ENCODE results near the gene KDM2B.
"Not testable (repeated sequence)": the region's sequence is repeated elsewhere in the genome, so short reads cannot be mapped to it uniquely, and the experiment has no call there.

Gene KDM2B

DNA sequence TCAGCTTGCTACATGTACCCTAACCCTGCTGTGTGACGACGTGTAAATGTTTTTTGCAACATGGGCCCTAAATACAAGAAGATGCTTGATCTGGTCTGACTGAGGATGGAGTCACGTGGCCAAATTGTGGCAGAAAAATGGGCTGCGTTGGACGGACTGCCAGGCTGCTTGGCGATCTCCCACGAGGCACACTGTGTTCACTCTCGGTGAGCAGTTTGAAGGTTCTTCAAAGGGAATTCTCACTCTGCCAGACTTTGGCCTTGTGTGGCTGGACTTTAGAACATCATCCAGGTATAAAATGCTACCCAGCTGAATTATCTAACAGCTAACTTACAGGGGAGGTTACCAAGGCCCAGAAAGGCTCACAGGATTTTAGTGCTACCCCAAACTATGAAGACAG lies 85.1 kb downstream of the KDM2B start:
- no peak for DNase-seq

DNA sequence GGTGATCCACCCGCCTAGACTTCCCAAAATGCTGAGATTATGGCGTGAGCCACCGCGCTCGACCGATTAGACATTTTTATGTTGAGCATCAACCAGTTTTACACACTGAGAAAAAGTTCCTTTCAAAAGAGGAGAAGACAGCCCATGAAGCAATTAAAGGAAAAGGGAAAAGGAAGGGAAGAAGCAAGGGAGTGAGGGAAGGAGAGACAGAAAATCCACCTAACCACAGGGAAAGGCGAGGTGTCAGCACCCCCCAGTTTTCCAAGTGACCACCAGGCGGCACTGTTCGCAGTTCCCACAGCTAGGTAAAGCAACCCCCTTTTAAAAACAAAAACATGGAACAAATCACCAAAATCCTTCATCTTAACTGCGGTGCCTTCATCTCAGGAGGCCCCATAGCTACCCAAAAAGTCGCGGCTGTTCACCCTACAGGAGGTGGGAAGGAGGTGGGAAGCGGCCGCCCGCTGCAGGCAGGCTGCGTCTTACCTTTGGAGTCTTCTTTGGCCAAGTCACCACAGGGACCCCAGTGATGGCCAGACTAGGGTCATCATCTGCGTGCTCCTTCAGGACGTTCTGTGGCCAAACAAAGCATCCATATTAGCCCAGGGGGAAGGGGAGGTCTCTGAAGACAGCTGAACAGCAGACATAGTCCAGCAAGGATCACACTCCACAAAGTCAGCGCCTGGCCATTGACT lies 86.6 kb downstream of the KDM2B start:
- DNase-seq = peak; percentile 68 to 72

DNA sequence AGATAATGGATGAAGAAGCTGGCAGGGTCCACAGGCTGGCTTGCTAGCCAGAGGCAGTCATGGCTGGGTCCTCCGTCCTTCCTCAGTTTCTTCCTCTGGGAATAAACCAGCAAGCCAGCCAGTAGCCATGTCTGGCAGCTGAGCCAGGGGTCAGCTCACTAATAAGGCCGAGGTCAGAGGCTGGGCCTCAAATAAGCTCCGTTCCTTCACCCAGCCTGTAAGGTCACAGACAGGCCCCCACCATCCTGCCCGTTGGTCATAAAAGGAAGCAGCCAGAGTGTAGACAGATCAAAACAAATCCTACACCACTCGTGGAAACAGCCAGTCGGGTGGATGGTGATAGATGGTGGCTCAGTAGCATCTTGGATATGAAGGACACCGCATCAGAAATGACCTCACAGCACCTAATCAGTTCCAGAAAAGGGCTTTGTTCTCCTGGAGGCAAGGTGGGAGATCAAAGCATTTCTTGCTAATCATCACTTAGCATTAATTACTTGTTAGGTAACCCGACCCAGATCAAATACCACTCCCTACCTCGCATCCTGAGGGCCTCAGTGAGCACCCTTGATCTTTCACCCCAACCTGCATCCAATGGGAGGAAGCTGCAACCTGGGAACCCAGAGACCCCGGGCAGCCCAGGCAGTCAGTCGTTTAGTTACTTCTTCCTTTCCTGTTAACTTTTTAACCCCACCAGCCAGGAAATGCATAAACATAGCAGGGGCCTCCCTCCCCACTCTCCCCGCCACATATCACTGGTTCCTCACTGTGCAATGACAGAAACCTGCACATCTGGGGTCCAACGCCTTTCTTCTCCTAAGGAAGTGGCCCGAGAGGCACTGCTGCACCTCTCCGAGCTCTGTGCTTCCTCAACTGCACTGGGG lies 90.2 kb downstream of the KDM2B start:
- DNase-seq = no peak

DNA sequence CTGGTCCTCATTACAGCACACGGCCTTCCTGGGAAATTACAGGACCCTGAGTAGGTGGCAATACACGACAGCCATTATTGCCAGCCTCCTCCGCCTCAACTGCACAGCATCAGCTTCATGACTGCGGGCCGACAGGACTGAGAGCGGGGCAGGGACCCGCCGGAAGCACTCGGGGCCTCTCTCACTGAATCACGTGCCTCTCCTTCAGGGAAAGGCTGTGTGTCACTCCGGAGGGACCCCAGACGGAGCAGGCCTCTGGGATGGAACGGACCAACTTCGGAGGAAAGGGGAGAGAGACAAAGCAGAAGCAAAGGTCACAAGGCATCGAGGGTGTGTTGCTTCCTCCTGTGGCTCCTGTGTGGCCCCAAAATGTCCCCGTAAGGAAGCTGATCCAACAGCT lies 90.9 kb downstream of the KDM2B start:
- DNase-seq = no peak

DNA sequence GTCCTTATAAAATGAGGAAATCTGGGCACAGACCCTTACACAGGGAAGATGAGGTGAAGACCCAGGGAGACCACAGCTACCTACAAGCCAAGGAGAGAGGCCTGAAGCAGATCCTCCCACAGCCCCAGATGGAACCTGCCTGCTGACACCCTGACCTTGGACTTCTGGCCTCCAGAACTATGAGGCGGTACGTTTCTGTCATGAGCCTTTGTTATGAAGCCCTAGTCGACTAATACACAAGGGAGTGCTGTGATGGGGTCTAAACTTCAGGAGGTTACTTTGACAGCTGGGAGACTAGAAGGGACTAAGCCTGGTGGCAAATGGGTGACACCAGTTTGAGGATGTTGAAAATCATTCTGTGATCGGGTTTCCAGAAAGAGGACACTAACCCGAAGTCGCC lies 95.9 kb downstream of the KDM2B start:
- no peak for DNase-seq

DNA sequence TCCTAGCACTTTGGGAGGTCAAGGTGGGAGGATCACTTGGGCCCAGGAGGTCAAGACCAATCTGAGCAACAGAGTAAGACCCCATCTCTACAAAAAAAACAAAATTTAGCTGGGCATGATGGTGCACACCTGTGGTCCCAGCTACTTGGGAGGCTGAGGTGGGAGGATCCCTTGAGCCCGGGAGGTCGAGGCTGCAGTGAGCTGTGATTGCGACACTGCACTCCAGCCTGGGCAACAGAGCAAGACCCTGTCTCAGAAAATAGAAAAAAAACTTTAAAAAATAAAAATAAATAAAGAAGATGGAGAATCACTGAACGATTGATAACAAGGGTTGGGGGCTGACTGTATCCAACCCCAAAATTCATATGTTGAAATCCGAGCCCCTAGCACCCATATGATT lies 96.3 kb downstream of the KDM2B start:
- not testable (repeated sequence) for DNase-seq

DNA sequence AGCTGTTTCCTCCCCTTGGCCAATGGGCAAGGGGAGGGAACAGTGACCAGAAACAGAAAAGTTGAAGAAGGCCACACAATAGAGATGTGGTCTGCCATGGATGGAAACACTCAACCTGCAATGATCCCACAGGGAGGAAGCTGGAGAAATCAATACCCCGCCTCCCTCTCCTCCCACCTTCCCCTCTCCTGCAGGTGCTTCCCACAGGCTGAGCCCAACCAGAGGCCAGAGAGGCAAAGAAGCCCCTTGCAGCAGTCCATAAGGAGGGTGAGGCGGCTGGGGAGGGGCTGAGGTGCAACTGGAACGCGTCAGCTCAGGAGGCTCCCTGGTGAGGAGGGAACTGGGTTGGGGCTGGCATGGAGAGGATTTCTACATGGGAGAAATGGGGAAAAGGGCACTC lies 96.9 kb downstream of the KDM2B start:
- DNase-seq = no peak

DNA sequence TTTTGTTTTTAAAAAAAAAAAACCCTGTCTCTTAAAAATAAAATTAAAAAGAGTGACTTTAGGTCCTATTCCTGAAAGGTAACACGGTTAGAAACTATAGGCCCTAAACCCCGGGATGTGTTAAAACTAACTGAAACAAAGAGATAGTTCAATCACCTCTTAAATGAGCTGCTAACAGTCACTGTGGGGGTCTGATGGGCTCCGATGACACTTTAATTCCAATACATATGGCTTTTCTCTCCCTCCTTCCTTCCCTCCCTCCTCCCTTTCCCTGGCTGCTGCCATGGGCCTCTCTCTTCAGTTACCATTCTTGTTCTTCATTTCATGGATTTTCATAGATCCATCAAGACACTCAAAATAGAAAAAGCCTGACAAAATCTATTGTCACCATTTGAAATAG lies 104.3 kb downstream of the KDM2B start:
- no peak for DNase-seq

DNA sequence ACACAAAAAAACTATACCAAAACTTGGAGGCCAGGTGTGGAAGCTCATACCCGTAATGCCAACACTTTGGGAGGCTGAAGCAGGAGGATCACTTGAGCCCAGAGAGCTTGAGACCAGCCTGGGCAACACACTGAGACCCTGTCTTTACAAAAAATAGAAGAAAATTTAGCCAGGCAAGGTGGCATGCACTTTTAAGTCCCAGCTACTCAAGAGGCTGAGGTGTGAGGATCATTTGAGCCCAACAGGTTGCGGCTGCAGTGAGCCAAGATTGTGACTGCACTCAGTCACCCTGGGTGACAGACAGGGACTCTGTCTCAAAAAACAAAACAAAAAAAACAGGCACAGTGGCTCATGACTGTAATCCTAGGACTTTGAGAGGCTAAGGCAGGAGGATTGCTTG lies 105.5 kb downstream of the KDM2B start:
- no peak for DNase-seq

DNA sequence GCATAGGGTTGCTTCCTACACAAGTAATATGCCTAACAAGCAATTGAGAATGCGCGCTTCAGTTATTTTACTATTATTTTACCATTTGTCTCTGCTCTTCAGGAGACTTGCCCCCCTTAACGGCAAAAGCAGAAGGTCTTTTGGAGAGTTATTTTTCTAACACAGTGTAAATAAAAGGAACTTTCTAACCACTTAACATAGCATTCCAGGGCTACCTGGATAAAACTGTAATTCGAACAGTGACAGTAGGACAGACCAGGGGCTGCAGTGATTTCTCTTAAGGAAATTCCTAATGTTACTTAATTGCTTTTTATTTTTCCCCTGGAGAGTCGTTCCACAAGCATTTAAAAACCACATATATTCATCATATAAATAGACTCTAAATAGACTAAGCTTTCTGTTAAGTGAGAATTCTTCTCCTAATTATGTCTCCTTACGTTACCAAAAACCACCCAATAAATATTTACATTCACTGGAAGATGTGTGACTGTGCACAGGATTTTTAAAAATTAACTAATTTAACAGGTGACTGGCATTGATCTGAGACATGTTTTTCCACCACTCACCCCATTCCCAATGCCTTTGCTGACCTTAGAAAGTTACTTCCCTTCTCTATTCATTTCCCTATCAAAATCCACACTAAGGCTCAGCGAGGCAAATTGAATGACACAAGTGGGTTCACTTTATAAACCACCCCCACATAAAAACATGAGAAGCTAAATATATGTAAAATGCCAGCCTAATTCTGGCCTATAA lies 108.5 kb downstream of the KDM2B start:
- no peak for DNase-seq

DNA sequence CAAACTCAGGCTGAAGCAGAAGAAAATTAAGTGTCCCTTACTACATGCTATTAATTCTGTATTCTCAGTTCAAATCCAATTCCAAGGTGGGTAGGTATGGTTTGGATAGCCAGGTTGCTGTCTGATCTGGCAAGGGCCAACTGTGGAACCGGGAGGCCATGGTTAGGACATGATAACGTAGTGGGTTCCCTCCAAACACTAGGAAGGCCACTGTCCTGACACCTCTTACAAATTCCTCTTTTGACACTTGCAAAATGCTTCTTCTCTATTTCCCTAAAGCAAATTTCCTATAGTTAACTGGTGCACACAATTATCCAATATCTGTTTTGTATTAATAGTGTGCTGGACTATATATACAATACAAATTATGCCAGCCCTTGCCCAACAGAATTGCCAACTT lies 110.1 kb downstream of the KDM2B start:
- DNase-seq = no peak

DNA sequence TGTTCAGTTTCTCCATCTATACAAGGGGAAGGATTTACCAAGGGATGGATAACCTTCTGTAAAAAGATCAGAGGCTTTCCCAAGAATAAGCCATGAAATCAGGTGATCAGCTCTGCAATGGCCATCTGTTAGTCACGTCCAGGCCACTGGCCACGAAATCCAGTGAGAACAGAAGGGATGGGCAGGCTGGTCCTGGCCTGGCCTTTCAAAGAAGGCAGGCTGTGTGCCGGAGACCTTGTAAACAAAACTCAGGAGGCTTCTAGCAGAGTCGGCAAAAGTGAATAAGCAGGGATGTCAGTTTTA lies 112.4 kb downstream of the KDM2B start:
- DNase-seq = no peak

DNA sequence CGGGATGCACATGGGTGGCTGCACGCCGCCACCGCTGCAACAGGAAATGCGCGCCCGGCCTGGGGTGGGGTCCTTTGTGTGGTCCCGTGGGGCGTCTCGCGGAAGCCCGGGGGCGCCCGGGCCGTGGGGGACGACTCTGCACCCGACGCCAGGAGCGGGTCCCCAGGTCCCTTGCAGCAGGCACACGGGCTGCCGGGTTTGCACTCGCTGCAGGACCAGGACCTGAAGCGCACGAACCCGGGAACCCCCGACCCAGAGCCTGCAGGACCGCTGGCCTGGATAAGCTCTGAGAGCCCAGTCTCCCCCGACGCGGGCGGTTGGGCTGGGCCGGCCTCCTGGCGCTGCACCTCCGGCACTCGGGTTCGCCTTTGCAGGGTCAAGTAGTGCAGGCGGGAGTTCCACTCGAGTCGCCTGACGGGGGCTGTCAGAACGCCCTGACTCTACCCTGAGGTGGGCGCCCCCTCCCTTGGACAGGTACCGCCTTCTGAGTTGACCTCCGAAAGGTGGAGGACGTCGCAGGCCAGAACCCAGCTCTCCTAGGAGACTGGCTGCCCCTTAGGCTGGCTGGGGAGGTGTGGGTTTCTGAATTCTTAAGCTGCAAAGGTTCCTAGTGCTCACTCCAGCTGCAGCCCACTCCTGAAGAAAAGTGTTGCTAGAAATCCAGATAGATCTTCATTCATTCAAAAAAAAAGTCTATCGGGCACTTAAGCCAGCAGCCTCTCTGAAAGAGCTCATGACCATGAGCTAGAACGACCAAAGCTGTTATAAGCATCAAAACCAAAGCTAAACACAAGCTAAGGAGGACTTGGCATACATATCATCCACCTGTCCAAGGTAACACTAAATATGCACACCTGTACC lies 113.0 kb downstream of the KDM2B start:
- no peak for DNase-seq

DNA sequence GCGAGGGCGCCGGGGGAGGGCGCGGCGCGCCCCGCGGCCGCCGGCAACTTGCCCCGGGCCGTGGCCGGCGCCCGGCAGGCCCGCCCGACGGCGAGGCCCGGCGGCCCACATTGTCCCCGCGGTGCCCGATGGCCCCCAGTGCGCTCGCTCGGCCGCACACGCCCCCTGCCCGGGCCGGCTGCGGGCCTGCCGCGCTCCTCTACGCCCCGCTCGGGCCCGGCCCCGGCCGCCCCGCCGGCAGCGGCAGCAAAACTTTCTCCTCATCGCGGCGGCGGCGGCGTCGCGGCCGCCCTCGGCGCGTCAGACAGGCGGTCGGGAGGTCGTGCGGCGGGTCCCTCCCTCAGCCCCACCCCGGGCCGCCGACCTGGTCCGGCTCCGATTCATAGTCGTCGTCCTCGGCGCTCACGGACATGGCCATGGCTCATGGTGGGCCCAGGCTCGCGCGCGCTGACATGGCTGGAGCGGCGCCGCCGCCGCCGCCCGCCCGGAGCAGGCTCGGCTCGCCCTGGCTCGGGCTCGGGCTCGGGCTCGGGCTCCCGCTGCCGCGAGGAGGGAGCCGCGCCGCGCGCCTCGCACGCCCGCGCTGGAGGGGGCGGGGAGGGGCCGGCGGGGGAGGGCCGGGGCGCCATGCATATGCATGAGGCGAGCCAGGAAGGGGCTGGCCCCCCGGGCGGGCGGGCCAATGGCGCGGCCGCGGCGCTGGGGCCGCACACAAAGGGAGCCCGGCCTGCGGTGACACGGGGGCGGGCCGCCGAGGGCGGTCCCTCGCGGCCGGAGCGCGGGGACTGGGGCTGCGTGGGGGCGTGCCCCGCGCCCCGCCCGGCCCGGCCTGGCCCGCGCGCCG lies 113.8 kb downstream of the KDM2B start:
- peak; percentile 87 to 89 for DNase-seq

DNA sequence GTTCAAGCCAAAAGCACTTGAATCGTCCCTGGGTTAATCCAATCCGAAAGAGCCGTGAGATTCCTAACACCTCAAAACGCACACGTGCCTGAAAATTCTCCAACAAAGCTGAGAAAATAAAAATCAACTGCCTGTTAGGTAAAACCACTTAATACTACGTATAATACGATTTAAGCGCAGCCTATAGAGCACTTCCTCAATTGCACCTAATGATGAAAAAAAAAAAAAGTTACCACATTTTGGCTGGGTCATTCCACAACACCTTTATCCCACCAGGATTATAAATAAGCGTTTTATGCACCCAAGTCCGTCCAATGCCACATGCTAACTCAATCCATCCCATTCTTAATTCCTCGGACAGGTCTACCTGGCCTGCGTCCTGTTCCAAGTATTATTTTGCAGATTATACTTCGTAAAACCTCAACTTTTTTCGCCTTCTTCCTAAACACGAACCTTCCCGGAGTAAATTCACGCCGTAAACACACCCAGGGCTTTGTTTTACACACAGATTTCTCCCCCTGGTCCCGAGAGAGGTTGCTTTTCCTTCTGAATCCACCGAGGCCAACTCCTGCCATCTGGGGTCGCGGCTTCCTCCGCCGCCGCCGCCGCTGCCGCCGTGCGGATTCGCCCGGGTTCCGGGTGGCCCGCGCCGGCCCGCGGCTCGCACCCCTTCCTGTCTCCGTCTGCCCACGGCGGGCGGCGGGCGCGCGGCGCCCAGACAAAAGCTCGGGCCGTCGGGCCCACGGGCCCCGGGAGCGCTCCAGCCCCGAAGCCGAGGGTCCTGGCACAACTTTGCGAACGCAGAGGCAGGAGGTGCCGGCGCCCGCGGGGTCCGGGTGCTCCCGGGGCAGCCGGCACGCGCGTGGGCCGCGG lies 114.7 kb downstream of the KDM2B start:
- DNase-seq = peak; percentile 38 to 43

DNA sequence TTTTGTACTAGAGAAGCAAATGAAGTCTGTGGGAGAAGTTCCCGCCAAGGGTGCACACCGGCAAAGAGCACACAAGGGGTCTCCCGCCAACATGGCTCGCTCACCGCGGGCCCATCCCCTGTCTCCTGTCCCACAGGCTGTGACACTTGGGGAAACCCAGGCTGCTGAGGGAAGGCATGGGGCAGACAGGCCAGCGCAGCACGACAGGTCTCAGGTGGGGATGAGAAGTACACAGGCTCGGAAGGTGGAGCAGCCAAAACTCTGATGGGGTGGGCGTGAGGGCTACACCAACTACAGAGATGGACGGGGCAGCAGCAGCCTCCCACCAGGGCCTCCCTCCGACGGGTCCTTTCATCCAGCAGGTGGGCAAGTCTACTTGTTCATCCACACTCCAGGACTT lies 116.5 kb downstream of the KDM2B start:
- no peak for DNase-seq

DNA sequence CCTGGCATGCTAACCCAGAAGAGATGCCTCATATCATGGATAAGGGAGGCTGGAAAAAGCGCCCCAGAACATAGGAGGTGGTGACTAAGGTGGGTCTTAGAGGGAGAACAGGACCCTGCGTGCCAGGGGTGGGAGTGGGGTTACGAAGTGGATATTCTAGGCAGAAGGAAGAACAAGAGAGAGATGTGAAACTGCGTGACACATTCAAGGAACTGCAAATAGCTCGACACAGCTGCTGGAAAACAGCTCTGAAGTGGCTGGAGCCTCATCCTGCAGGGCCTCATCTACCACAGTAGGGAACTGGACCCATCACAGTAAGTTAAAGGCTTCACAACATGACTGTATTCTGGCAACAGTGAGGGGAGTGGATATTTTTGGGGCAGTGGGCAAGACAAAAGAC lies 119.8 kb downstream of the KDM2B start:
- DNase-seq = peak in 1 of 2 experiments; percentile 25

DNA sequence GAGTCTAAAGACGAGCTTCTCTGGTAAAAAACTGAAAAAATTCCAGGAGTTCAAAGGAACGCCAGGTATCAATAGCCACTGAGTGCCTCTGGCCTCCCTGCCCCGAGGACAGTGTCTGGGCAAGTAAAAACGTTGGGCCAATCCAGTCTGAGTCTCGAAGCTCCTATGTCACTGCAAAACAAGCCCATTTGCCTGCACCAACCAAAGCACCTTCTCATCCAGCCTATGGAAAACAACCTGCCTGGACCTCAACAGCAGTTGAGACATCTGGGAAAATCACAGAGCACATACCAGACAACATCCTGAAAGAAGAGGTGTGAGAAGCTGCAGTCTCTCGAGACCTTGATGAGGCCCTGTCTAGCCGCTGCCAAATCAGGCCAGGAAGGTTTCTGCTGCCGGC lies 124.3 kb downstream of the KDM2B start:
- DNase-seq = no peak

DNA sequence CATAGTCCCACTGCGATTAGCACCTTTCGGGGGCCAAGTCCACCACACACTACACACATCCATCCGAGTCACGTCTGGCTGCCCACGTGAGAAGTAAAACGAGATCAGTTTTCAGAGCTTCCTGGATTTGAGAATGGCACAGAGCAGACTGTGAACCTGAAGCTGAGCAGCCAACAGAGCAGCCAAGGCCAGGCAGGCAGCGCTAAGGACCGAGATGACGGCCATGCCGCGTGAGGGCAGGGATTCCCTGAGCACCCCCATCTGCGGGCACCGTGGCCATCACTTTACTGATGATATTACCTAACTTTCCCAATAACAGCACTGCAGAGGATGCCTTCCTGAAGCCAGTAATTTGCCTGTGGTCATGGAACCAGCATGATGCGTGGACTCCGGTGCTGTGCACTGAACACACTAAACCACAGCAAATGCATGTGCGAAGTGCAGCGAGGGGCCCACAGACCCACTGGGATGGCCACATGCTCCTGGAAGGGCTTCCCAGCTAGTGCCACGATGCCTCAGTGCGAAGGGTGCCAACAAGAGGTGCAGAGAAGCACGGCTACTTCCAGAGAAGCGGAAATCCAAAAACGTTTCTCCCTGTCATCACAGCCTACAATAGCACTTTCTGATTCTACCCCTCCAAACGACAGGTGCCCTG lies 124.9 kb downstream of the KDM2B start:
- no peak for DNase-seq

DNA sequence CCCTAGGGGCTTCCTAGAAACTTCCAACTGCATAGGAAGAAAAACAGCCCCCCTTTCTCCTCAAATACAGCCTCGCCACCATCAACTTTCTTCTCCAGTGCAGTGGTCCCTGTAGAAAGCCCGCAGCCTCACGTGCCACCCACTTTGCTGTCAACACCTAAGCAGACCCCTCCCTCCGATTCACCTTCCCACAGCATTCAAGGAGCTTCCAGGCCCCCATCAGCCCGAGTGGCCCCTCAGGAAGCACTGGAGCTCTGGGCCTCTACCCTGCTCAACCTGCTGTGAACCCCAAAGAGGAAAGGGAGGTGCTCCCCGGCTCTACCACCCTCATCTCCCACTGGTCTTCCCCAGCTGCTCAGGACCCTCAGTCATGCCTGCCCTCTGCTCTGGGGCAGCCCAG lies 125.9 kb downstream of the KDM2B start:
- no peak for DNase-seq

All from activated CD4-positive, alpha-beta T cell treated with anti-CD3 and anti-CD28 coated beads, Interleukin-2, amount 50 U/mL, for 48 hours (primary cell).